Tibial artery (tissue), 4 donors: Measurements from ENCODE around the gene PDX1.

Source experiments
- DNase-seq, 2 donors: peaks; one replicate each; pipeline ENCODE4 v3.0.0-alpha.2; 2019
- H3K27ac ChIP-seq, 2 donors: fragments of 200-600 bp; sonication (generic) in 1 of 2; 1 replicate in 1 of 2; 2 replicates in 1 of 2; pipeline ENCODE4 v1.5.1; 2018 to 2019; ENCODE audit warnings: mild to moderate bottlenecking in 1 of 2
- H3K27me3 ChIP-seq, 2 donors: fragments of 200-600 bp; sonication (generic) in 1 of 2; one replicate each; pipeline versions ENCODE4 v1.5.1 to v1.6.0; 2016 to 2019
- H3K36me3 ChIP-seq, 3 donors: fragments of 200-600 bp; sonication (generic) in 2 of 3; one replicate each; pipeline ENCODE4 v1.5.1; 2016 to 2019; ENCODE audit warnings: mild to moderate bottlenecking in 2 of 3
- H3K4me1 ChIP-seq, 4 donors: fragments of 200-600 bp; sonication (generic) in 2 of 4; 1 replicate in 3 of 4; 2 replicates in 1 of 4; pipeline ENCODE4 v1.5.1; 2016 to 2019
- H3K4me3 ChIP-seq, 2 donors: fragments of 200-600 bp; sonication (generic) in 1 of 2; 1 replicate in 1 of 2; 2 replicates in 1 of 2; pipeline ENCODE4 v1.5.1; 2018 to 2019; ENCODE audit warnings: mild to moderate bottlenecking in 2 of 2
- H3K9me3 ChIP-seq, 3 donors: fragments of 200-600 bp; sonication (generic) in 1 of 3; one replicate each; pipeline ENCODE4 v1.5.1; 2016 to 2019
- CTCF ChIP-seq, 2 experiments: fragments of 200-600 bp in 1 of 2; fragments of 450-650 bp in 1 of 2; IDR thresholded peaks; one replicate each; pipeline ENCODE4 v1.5.1; 2017 to 2019; ENCODE audit warnings: antibody characterized with exemption in 2 of 2, mild to moderate bottlenecking in 1 of 2, moderate library complexity in 1 of 2
- intact Hi-C: fragments of 100-400 bp; cut with DNase I; formaldehyde crosslinking; loops from one replicate; pipeline ENCODE4 v1.15.0; 2023; ENCODE audit warnings: low total_unique reads

PDX1 gene

GRCh38 chr13:27919934-27920676 is at the start of gene PDX1:
TSS of gene PDX1 (plus strand) at chr13:27920000. CDS start at chr13:27920139, 139 bp downstream.
- TF ChIP-seq CTCF (IDR thresholded peaks at IDR 0.05) = no peak
- peaks cover 0 to 100% of the 10 kb centered on the region in 2 donors for H3K27me3 ChIP-seq
- H3K27ac ChIP-seq = no peak within 1 kb of the TSS
- no peaks in the 10 kb centered on the region for H3K36me3 ChIP-seq
- peak within 1 kb of the TSS; percentile 38 to 50 for H3K4me3 ChIP-seq
- no peaks in the 10 kb centered on the region for H3K9me3 ChIP-seq
- no peak for DNase-seq
- peaks cover 0 to 60% (median 45%) of the 10 kb centered on the region in 4 donors for H3K4me1 ChIP-seq
- intact Hi-C loops = no loop called here

GRCh38 chr13:27878274-27878673 is 41.5 kb upstream of the PDX1 start:
- Histone ChIP-seq H3K27me3 (peaks cover 0 to 16% of the 10 kb centered on the region in 2 donors), H3K4me1 (no peaks in the 10 kb centered on the region), H3K9me3 (no peaks in the 10 kb centered on the region), H3K36me3 (no peaks in the 10 kb centered on the region), H3K4me3 (no peak overlapping the region), H3K27ac (no peak overlapping the region)
- DNase-seq = no peak
- no peak for TF ChIP-seq CTCF (IDR thresholded peaks at IDR 0.05)
- intact Hi-C loops = no loop called here

GRCh38 chr13:27889471-27889870 is 30.3 kb upstream of the PDX1 start:
- no peak overlapping the region for H3K27ac ChIP-seq
- H3K4me3 ChIP-seq = no peak overlapping the region
- H3K27me3 ChIP-seq = no peaks in the 10 kb centered on the region
- TF ChIP-seq CTCF (IDR thresholded peaks at IDR 0.05) = no peak
- H3K4me1 ChIP-seq = no peaks in the 10 kb centered on the region
- DNase-seq = no peak
- H3K9me3 ChIP-seq = peaks cover 0 to 9% (median 0%) of the 10 kb centered on the region in 3 donors
- no peaks in the 10 kb centered on the region for H3K36me3 ChIP-seq
- intact Hi-C loops = no loop called here

- Histone ChIP-seq H3K27me3 (no peaks in the 10 kb centered on the region), H3K4me1 (no peaks in the 10 kb centered on the region), H3K9me3 (peaks cover 0 to 9% (median 0%) of the 10 kb centered on the region in 3 donors), H3K36me3 (no peaks in the 10 kb centered on the region), H3K4me3 (no peak overlapping the region), H3K27ac (no peak overlapping the region)
- intact Hi-C loops = no loop called here
- no peak for DNase-seq
- TF ChIP-seq CTCF (IDR thresholded peaks at IDR 0.05) = no peak
Measured at GRCh38 chr13:27896726-27897125, 23.1 kb upstream of the PDX1 start.

GRCh38 chr13:27904719-27905118 is 15.1 kb upstream of the PDX1 start:
- H3K4me3 ChIP-seq = no peak overlapping the region
- intact Hi-C loops = no loop called here
- peaks cover 0 to 33% of the 10 kb centered on the region in 2 donors for H3K27me3 ChIP-seq
- H3K9me3 ChIP-seq = no peaks in the 10 kb centered on the region
- H3K4me1 ChIP-seq = no peaks in the 10 kb centered on the region
- H3K27ac ChIP-seq = no peak overlapping the region
- no peak for DNase-seq
- TF ChIP-seq CTCF (IDR thresholded peaks at IDR 0.05) = no peak
- H3K36me3 ChIP-seq = no peaks in the 10 kb centered on the region
